AG20443 (cell line): ENCODE measurements around the gene MGLL.
A peak's percentile ranks its signal among the peaks of the same experiment; 100 is the strongest.

Experiments used
- DNase-seq: peaks from one replicate; pipeline ENCODE4 v3.0.0; 2012; ENCODE audit warnings: low spot score, mixed read lengths

MGLL gene

GRCh38 chr3:127754411-127755304 lies 67.7 kb downstream of the MGLL start:
- DNase-seq, result no peak

GRCh38 chr3:127753898-127754410 lies 68.4 kb downstream of the MGLL start:
- no peak for DNase-seq

- DNase-seq, result no peak
These were observed 69.0 kb downstream of the MGLL start for GRCh38 chr3:127753338-127753737.

- no peak for DNase-seq
These were observed 70.5 kb downstream of the MGLL start for GRCh38 chr3:127751782-127752181.

GRCh38 chr3:127751163-127751621 lies 71.1 kb downstream of the MGLL start:
- no peak for DNase-seq

- DNase-seq, result peak; percentile 56
These were observed 71.9 kb downstream of the MGLL start for GRCh38 chr3:127750226-127751031.

- DNase-seq, result no peak
These were observed 72.5 kb downstream of the MGLL start for GRCh38 chr3:127749787-127750225.

GRCh38 chr3:127749361-127749760 lies 73.0 kb downstream of the MGLL start:
- DNase-seq, result no peak

- peak; percentile 59 for DNase-seq
These were observed 73.5 kb downstream of the MGLL start for GRCh38 chr3:127748754-127749327.

GRCh38 chr3:127747751-127748521 lies 74.4 kb downstream of the MGLL start:
- peak; percentile 91 for DNase-seq

- DNase-seq, result no peak
These were observed 75.2 kb downstream of the MGLL start for GRCh38 chr3:127747066-127747465.

GRCh38 chr3:127746400-127747057 lies 75.8 kb downstream of the MGLL start:
- no peak for DNase-seq

- no peak for DNase-seq
These were observed 76.5 kb downstream of the MGLL start for GRCh38 chr3:127745656-127746399.

- no peak for DNase-seq
These were observed 77.4 kb downstream of the MGLL start for GRCh38 chr3:127744875-127745274.

- DNase-seq, result no peak
These were observed 78.0 kb downstream of the MGLL start for GRCh38 chr3:127744253-127744815.

- no peak for DNase-seq
These were observed 78.7 kb downstream of the MGLL start for GRCh38 chr3:127743351-127744252.

- no peak for DNase-seq
These were observed 79.7 kb downstream of the MGLL start for GRCh38 chr3:127742580-127742979.

- DNase-seq, result no peak
These were observed 80.6 kb downstream of the MGLL start for GRCh38 chr3:127741690-127742089.

- DNase-seq, result no peak
These were observed 81.1 kb downstream of the MGLL start for GRCh38 chr3:127741246-127741645.
